GM19238 (cell line): ENCODE measurements around the gene CCDC188.
A peak's percentile ranks its signal among the peaks of the same experiment; 100 is the strongest.

ENCODE experiments used
- DNase-seq: peaks from one replicate; pipeline ENCODE4 v3.0.0; 2011; ENCODE audit warnings: low spot score; ENCODE audit not compliant: insufficient read length

The CCDC188 gene

GRCh38 chr22:20123366-20124082, 27.3 kb downstream of the CCDC188 start:
- DNase-seq, result no peak

- DNase-seq, result no peak
These were observed 28.9 kb downstream of the CCDC188 start for GRCh38 chr22:20121856-20122415.

GRCh38 chr22:20118300-20119020, 32.4 kb downstream of the CCDC188 start:
- DNase-seq, result no peak

- peak; percentile 55 for DNase-seq
These were observed 33.1 kb downstream of the CCDC188 start for GRCh38 chr22:20117633-20118299.

GRCh38 chr22:20116951-20117632, 33.8 kb downstream of the CCDC188 start, which contains the start of gene TRMT2A:
Gene TRMT2A (minus strand): TSS chr22:20117226. CDS start chr22:20116906, 320 bp downstream.
- peak; percentile 99 for DNase-seq

GRCh38 chr22:20116376-20116950, 34.4 kb downstream of the CCDC188 start:
- no peak for DNase-seq

- DNase-seq, result no peak
These were observed 35.0 kb downstream of the CCDC188 start, which contains the start of gene RANBP1 for GRCh38 chr22:20115691-20116375. Gene RANBP1 (plus strand): TSS chr22:20116104. CDS start chr22:20116185, 81 bp downstream.

GRCh38 chr22:20114506-20115475, 36.1 kb downstream of the CCDC188 start:
- DNase-seq, result no peak

- DNase-seq, result no peak
These were observed 37.1 kb downstream of the CCDC188 start for GRCh38 chr22:20113551-20114310.

- no peak for DNase-seq
These were observed 38.0 kb downstream of the CCDC188 start for GRCh38 chr22:20112623-20113511.

GRCh38 chr22:20111689-20112622, 38.9 kb downstream of the CCDC188 start:
- no peak for DNase-seq

GRCh38 chr22:20111045-20111688, 39.7 kb downstream of the CCDC188 start:
- no peak for DNase-seq

GRCh38 chr22:20110359-20110985, 40.4 kb downstream of the CCDC188 start:
- no peak for DNase-seq

GRCh38 chr22:20109411-20110358, 41.2 kb downstream of the CCDC188 start:
- no peak for DNase-seq
